NCI-H1694 treated with DMSO at 0.1 percent for 48 hours (cell line): ENCODE results near the gene DNMT3B.
A peak's percentile ranks its signal among the peaks of the same experiment; 100 is the strongest.
"Not testable (repeated sequence)": the region's sequence is repeated elsewhere in the genome, so short reads cannot be mapped to it uniquely, and the experiment has no call there.

Experiments
- DNase-seq: peaks from one replicate; lab custom pipeline; 2025; lab: John Stamatoyannopoulos, UW

Gene DNMT3B

GRCh38 chr20:32792316-32792715 lies 30.1 kb downstream of the DNMT3B start:
- DNase-seq, result no peak

- peak; percentile 18 for DNase-seq
Observed at GRCh38 chr20:32792731-32793458, 30.7 kb downstream of the DNMT3B start.

- no peak for DNase-seq
Observed at GRCh38 chr20:32796383-32796948, 34.3 kb downstream of the DNMT3B start.

- no peak for DNase-seq
Observed at GRCh38 chr20:32796981-32797451, 34.8 kb downstream of the DNMT3B start.

- not testable (repeated sequence) for DNase-seq
Observed at GRCh38 chr20:32797571-32797970, 35.4 kb downstream of the DNMT3B start.

- DNase-seq, result no peak
Observed at GRCh38 chr20:32798046-32798981, 36.1 kb downstream of the DNMT3B start.

GRCh38 chr20:32803092-32803491 lies 40.9 kb downstream of the DNMT3B start:
- DNase-seq, result no peak

- DNase-seq, result no peak
Observed at GRCh38 chr20:32804022-32804715, 42.0 kb downstream of the DNMT3B start.

- DNase-seq, result no peak
Observed at GRCh38 chr20:32804817-32805216, 42.6 kb downstream of the DNMT3B start.

- no peak for DNase-seq
Observed at GRCh38 chr20:32805721-32806120, 43.5 kb downstream of the DNMT3B start.

GRCh38 chr20:32806356-32806755 lies 44.2 kb downstream of the DNMT3B start:
- peak; percentile 29 for DNase-seq

- no peak for DNase-seq
Observed at GRCh38 chr20:32807706-32808105, 45.5 kb downstream of the DNMT3B start.

GRCh38 chr20:32808438-32808837 lies 46.3 kb downstream of the DNMT3B start:
- no peak for DNase-seq

- no peak for DNase-seq
Observed at GRCh38 chr20:32809907-32810306, 47.7 kb downstream of the DNMT3B start.

GRCh38 chr20:32810941-32811340 lies 48.8 kb downstream of the DNMT3B start:
- DNase-seq, result no peak

GRCh38 chr20:32811886-32812285 lies 49.7 kb downstream of the DNMT3B start:
- no peak for DNase-seq

GRCh38 chr20:32819992-32820697 lies 58.0 kb downstream of the DNMT3B start:
- DNase-seq, result peak; percentile 57

- DNase-seq, result no peak
Observed at GRCh38 chr20:32820698-32821377, 58.7 kb downstream of the DNMT3B start.

- no peak for DNase-seq
Observed at GRCh38 chr20:32822225-32822624, 60.0 kb downstream of the DNMT3B start.

- DNase-seq, result no peak
Observed at GRCh38 chr20:32823078-32823477, 60.9 kb downstream of the DNMT3B start.
